Activated T-cell treated with anti-CD3 and anti-CD28 coated beads, Interleukin-2, amount 50 U/mL, for 72 hours (primary cell): ENCODE results near the gene PCDHB13. TPM values are rescaled to one million over a fixed set of nuclear protein-coding genes. Genes with fewer than 3 reads are reported as not detected.
A peak's percentile ranks its signal among the peaks of the same experiment; 100 is the strongest.
"Not testable (repeated sequence)": the region's sequence is repeated elsewhere in the genome, so short reads cannot be mapped to it uniquely, and the experiment has no call there.

Experiments used
- ATAC-seq, 2 donors: fragments of 150-1000 bp; cut with Tn5 transposase; replicated peaks in 1 of 2; 2 replicates each; pipeline ENCODE4 v1.10.0; 2021; ENCODE audit warnings: moderate library complexity in 2 of 2, mild to moderate bottlenecking in 1 of 2
- DNase-seq, 2 donors: peaks; one replicate each; pipeline ENCODE4 v3.0.0; 2021 to 2022; ENCODE audit warnings: mixed read lengths in 1 of 2
- H3K27ac Mint-ChIP-seq: one replicate; pipeline ENCODE4 v1.8.0; 2022; ENCODE audit warnings: mild to moderate bottlenecking, moderate library complexity, mixed read lengths
- H3K27me3 Mint-ChIP-seq: one replicate; pipeline ENCODE4 v1.8.0; 2022; ENCODE audit warnings: low read depth, mixed read lengths
- H3K36me3 Mint-ChIP-seq, 2 donors: one replicate each; pipeline ENCODE4 v1.8.0; 2022; ENCODE audit warnings: mixed read lengths in 2 of 2, mild to moderate bottlenecking in 1 of 2; ENCODE audit not compliant: insufficient read depth in 2 of 2
- H3K4me1 Mint-ChIP-seq: one replicate; pipeline ENCODE4 v1.8.0; 2022; ENCODE audit warnings: low read depth, mixed read lengths
- H3K4me3 Mint-ChIP-seq, 2 donors: one replicate each; pipeline ENCODE4 v1.8.0; 2022; ENCODE audit warnings: mild to moderate bottlenecking in 2 of 2, mixed read lengths in 2 of 2, moderate library complexity in 2 of 2
- H3K9me3 Mint-ChIP-seq, 2 donors: one replicate each; pipeline ENCODE4 v1.8.0; 2022; ENCODE audit warnings: mixed read lengths in 2 of 2
- total RNA-seq, 2 donors: library from RNA; stranded (reverse); gene quantifications; one replicate each; pipeline ENCODE4 v1.2.3, GENCODE V29; 2022

Gene PCDHB13
- total RNA-seq, 2 donors from 2014 or later = not detected

DNA sequence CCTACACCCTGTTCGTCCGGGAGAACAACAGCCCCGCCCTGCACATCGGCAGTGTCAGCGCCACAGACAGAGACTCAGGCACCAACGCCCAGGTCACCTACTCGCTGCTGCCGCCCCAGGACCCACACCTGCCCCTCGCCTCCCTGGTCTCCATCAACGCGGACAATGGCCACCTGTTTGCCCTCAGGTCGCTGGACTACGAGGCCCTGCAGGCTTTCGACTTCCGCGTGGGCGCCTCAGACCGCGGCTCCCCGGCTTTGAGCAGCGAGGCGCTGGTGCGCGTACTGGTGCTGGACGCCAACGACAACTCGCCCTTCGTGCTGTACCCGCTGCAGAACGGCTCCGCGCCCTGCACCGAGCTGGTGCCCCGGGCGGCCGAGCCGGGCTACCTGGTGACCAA is 25.0 kb upstream of the PCDHB13 start:
- not testable (repeated sequence) for H3K4me3 Mint-ChIP-seq, H3K27ac Mint-ChIP-seq, H3K4me1 Mint-ChIP-seq, H3K9me3 Mint-ChIP-seq, ATAC-seq, DNase-seq
- Mint-ChIP-seq H3K36me3 (peaks cover 12 to 25% of the 10 kb centered on the region in 2 donors), H3K27me3 (peaks cover 56% of the 10 kb centered on the region)

DNA sequence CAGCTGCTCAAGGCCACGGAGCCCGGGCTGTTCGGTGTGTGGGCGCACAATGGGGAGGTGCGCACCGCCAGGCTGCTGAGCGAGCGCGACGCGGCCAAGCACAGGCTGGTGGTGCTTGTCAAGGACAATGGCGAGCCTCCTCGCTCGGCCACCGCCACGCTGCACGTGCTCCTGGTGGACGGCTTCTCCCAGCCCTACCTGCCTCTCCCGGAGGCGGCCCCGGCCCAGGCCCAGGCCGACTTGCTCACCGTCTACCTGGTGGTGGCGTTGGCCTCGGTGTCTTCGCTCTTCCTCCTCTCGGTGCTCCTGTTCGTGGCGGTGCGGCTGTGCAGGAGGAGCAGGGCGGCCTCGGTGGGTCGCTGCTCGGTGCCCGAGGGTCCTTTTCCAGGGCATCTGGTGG is 24.6 kb upstream of the PCDHB13 start:
- H3K9me3 Mint-ChIP-seq, H3K4me1 Mint-ChIP-seq, H3K27ac Mint-ChIP-seq, ATAC-seq, H3K4me3 Mint-ChIP-seq, DNase-seq: not testable (repeated sequence)
- Mint-ChIP-seq H3K36me3 (peaks cover 12 to 26% of the 10 kb centered on the region in 2 donors), H3K27me3 (peaks cover 55% of the 10 kb centered on the region)

DNA sequence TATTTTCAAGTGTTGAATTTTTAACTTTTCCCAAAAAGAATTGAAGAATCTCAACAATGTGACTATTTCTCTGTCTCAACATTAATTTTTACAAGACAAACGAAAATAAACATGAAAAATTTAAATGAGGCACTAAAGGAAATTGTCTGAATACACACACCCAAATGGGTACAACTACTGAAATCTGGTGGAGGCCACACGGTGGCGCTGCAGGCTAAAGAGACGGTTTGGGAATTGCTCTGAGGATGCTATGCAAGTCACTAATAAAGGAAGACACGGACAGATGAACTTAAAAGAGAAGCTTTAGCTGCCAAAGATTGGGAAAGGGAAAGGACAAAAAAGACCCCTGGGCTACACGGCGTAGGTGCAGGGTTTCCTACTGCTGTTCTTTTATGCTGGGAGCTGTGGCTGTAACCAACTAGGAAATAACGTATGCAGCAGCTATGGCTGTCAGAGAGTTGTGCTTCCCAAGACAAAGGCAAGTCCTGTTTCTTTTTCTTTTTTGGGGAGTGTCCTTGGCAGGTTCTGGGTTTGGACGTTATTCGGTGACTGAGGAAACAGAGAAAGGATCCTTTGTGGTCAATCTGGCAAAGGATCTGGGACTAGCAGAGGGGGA is 21.5 kb upstream of the PCDHB13 start, which contains the start of gene PCDHB10:
Gene PCDHB10, plus strand, starts transcription at position 244 of the 616 bp plus-strand sequence. Its CDS starts 200 bp downstream, at position 444.
- Mint-ChIP-seq H3K4me3 (no peak within 1 kb of the TSS), H3K36me3 (peaks cover 10 to 21% of the 10 kb centered on the region in 2 donors), H3K27me3 (peaks cover 39% of the 10 kb centered on the region), H3K4me1 (no peaks in the 10 kb centered on the region), H3K27ac (no peak within 1 kb of the TSS), H3K9me3 (peaks cover 4 to 9% of the 10 kb centered on the region in 2 donors)
- DNase-seq (peak; percentile 17 to 50), ATAC-seq (no peak)

DNA sequence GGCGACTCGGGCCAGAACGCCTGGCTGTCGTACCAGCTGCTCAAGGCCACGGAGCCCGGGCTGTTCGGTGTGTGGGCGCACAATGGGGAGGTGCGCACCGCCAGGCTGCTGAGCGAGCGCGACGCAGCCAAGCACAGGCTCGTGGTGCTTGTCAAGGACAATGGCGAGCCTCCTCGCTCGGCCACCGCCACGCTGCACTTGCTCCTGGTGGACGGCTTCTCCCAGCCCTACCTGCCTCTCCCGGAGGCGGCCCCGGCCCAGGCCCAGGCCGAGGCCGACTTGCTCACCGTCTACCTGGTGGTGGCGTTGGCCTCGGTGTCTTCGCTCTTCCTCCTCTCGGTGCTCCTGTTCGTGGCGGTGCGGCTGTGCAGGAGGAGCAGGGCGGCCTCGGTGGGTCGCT is 19.4 kb upstream of the PCDHB13 start:
- not testable (repeated sequence) for ATAC-seq, H3K4me1 Mint-ChIP-seq, DNase-seq, H3K9me3 Mint-ChIP-seq, H3K4me3 Mint-ChIP-seq, H3K27ac Mint-ChIP-seq
- Mint-ChIP-seq H3K36me3 (peaks cover 9 to 22% of the 10 kb centered on the region in 2 donors), H3K27me3 (peaks cover 41% of the 10 kb centered on the region)

DNA sequence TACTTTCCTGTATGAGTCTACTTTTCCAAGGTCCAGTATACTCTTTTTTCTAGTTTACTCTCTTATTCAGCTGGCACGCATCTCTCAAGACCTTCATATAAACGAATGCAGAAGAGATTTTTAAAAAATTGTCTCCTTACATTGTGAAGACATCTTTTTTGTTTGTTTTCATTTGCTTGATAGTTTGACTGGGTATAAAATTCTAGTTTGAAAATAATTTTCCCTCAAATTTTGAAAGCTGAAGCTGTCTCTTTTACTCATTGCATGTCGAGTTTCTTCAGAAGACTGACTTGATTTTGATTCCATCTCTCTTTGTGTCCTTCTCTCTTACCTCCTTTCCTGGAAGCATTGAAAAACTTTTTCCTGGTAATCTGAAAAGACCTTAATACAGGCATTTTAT is 17.4 kb upstream of the PCDHB13 start:
- DNase-seq = no peak
- H3K4me1 Mint-ChIP-seq = no peaks in the 10 kb centered on the region
- H3K9me3 Mint-ChIP-seq = peaks cover 10 to 11% of the 10 kb centered on the region in 2 donors
- H3K27me3 Mint-ChIP-seq = peaks cover 52% of the 10 kb centered on the region
- H3K36me3 Mint-ChIP-seq = peaks cover 11 to 28% of the 10 kb centered on the region in 2 donors
- no peak for ATAC-seq
- H3K4me3 Mint-ChIP-seq = no peak overlapping the region
- H3K27ac Mint-ChIP-seq = no peak overlapping the region

DNA sequence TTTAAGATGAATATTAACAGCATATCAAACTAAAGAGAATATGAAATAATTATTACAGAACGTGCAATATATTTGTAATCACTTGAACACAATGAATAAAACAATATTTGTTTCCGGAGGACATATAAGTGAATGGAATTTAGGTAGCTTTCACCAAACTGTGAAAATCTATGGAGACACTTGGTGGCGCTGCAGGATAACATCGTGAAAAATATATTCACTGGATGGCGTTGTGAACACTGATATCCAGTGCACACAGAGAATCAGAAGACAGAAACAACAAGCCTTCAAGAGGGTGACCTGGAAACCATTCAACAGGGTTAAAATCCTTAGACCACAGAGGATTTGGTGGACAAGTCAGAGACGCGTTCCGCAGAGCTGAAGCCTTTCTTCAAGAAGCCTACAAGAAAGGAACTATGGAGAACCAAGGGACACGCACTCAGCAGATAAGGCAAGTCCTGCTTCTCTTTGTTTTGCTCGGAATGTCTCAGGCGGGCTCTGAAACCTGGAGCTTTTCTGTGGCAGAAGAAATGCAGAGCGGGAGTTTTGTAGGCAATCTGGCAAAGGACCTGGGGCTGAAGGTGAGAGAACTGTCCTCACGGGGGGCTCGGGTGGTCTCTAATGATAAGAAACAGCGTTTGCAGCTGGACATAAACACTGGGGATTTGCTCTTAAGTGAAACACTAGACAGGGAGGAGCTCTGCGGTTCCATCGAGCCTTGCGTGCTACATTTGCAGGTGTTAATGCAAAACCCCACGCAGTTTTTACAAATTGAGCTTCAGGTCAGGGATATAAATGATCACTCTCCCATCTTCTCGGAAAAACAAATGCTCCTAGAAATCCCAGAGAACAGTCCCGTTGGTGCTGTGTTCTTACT is 14.1 kb upstream of the PCDHB13 start, which contains the start of gene PCDHB11:
Gene PCDHB11, plus strand, starts transcription at position 269 of the 877 bp plus-strand sequence. Its CDS starts 148 bp downstream, at position 417.
- H3K36me3 Mint-ChIP-seq = peaks cover 6 to 24% of the 10 kb centered on the region in 2 donors
- H3K4me3 Mint-ChIP-seq = no peak within 1 kb of the TSS
- no peak for ATAC-seq
- peaks cover 11 to 12% of the 10 kb centered on the region in 2 donors for H3K9me3 Mint-ChIP-seq
- no peak for DNase-seq
- H3K27me3 Mint-ChIP-seq = peaks cover 31% of the 10 kb centered on the region
- H3K27ac Mint-ChIP-seq = no peak within 1 kb of the TSS
- no peaks in the 10 kb centered on the region for H3K4me1 Mint-ChIP-seq

DNA sequence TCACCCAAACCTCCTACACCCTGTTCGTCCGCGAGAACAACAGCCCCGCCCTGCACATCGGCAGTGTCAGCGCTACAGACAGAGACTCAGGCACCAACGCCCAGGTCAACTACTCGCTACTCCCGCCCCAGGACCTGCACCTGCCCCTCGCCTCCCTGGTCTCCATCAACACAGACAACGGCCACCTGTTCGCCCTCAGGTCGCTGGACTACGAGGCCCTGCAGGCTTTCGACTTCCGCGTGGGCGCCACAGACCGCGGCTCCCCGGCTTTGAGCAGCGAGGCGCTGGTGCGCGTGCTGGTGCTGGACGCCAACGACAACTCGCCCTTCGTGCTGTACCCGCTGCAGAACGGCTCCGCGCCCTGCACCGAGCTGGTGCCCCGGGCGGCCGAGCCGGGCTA is 12.6 kb upstream of the PCDHB13 start:
- Mint-ChIP-seq H3K36me3 (peaks cover 6 to 22% of the 10 kb centered on the region in 2 donors), H3K9me3 (peaks cover 11% of the 10 kb centered on the region in 2 donors), H3K27me3 (peaks cover 31% of the 10 kb centered on the region)
- not testable (repeated sequence) for H3K4me3 Mint-ChIP-seq, H3K4me1 Mint-ChIP-seq, DNase-seq, ATAC-seq, H3K27ac Mint-ChIP-seq

DNA sequence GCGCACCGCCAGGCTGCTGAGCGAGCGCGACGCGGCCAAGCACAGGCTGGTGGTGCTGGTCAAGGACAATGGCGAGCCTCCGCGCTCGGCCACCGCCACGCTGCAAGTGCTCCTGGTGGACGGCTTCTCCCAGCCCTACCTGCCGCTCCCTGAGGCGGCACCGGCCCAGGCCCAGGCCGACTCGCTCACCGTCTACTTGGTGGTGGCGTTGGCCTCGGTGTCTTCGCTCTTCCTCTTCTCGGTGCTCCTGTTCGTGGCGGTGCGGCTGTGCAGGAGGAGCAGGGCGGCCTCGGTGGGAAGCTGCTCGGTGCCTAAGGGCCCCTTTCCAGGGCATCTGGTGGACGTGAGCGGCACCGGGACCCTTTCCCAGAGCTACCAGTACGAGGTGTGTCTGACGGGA is 12.1 kb upstream of the PCDHB13 start:
- not testable (repeated sequence) for H3K27ac Mint-ChIP-seq, H3K4me3 Mint-ChIP-seq, H3K4me1 Mint-ChIP-seq, DNase-seq, ATAC-seq
- Mint-ChIP-seq H3K36me3 (peaks cover 5 to 20% of the 10 kb centered on the region in 2 donors), H3K9me3 (peaks cover 7 to 11% of the 10 kb centered on the region in 2 donors), H3K27me3 (peaks cover 35% of the 10 kb centered on the region)

DNA sequence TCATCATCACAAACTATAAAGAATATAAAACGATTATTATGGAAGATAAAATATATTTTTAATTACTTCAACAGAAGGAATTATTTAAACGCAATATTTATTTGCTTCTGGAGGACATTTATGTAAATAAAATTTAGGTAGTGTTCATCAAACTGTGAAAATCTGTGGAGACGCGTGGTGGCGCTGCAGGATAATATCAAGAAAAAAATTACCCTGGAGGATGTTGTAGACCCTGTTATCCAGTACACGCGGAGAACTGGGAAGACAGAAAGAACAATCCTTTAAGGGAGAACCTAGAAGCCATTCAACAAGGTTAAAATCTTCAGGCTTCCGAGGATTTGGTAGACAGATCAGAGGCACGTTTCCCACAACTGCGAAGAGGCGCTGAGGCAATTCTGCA is 5.2 kb upstream of the PCDHB13 start, which contains the start of gene PCDHB12:
Gene PCDHB12, plus strand, starts transcription at position 242 of the 400 bp plus-strand sequence. CDS start 189 bp downstream, outside the sequence.
- Mint-ChIP-seq H3K36me3 (peaks cover 2 to 6% of the 10 kb centered on the region in 2 donors), H3K27me3 (peaks cover 47% of the 10 kb centered on the region), H3K27ac (no peak within 1 kb of the TSS), H3K4me3 (no peak within 1 kb of the TSS), H3K9me3 (no peaks in the 10 kb centered on the region), H3K4me1 (no peaks in the 10 kb centered on the region)
- ATAC-seq (no peak), DNase-seq (no peak)

DNA sequence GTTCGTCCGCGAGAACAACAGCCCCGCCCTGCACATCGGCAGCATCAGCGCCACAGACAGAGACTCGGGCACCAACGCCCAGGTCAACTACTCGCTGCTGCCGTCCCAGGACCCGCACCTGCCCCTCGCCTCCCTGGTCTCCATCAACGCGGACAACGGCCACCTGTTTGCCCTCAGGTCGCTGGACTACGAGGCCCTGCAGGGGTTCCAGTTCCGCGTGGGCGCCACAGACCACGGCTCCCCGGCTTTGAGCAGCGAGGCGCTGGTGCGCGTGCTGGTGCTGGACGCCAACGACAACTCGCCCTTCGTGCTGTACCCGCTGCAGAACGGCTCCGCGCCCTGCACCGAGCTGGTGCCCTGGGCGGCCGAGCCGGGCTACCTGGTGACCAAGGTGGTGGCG is 3.4 kb upstream of the PCDHB13 start:
- DNase-seq, H3K27ac Mint-ChIP-seq, H3K4me1 Mint-ChIP-seq, H3K4me3 Mint-ChIP-seq, H3K9me3 Mint-ChIP-seq, ATAC-seq: not testable (repeated sequence)
- peaks cover 51% of the 10 kb centered on the region for H3K27me3 Mint-ChIP-seq
- peaks cover 8 to 12% of the 10 kb centered on the region in 2 donors for H3K36me3 Mint-ChIP-seq

DNA sequence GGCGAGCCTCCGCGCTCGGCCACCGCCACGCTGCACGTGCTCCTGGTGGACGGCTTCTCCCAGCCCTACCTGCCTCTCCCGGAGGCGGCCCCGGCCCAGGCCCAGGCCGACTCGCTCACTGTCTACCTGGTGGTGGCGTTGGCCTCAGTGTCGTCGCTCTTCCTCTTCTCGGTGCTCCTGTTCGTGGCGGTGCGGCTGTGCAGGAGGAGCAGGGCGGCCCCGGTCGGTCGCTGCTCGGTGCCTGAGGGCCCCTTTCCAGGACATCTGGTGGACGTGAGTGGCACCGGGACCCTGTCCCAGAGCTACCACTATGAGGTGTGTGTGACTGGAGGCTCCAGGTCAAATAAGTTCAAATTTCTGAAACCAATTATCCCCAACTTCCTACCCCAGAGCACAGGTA is 2.9 kb upstream of the PCDHB13 start:
- not testable (repeated sequence) for H3K9me3 Mint-ChIP-seq, ATAC-seq, DNase-seq, H3K4me3 Mint-ChIP-seq, H3K4me1 Mint-ChIP-seq, H3K27ac Mint-ChIP-seq
- H3K36me3 Mint-ChIP-seq = peaks cover 8 to 12% of the 10 kb centered on the region in 2 donors
- peaks cover 51% of the 10 kb centered on the region for H3K27me3 Mint-ChIP-seq

DNA sequence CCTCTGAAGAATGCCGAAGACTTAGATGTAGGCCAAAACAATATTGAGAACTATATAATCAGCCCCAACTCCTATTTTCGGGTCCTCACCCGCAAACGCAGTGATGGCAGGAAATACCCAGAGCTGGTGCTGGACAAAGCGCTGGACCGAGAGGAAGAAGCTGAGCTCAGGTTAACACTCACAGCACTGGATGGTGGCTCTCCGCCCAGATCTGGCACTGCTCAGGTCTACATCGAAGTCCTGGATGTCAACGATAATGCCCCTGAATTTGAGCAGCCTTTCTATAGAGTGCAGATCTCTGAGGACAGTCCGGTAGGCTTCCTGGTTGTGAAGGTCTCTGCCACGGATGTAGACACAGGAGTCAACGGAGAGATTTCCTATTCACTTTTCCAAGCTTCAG is 864 bp downstream of the PCDHB13 start:
- H3K4me3 Mint-ChIP-seq, DNase-seq, H3K4me1 Mint-ChIP-seq, H3K27ac Mint-ChIP-seq, ATAC-seq: not testable (repeated sequence)
- peaks cover 7 to 14% of the 10 kb centered on the region in 2 donors for H3K9me3 Mint-ChIP-seq
- peaks cover 34% of the 10 kb centered on the region for H3K27me3 Mint-ChIP-seq
- peaks cover 12 to 15% of the 10 kb centered on the region in 2 donors for H3K36me3 Mint-ChIP-seq

DNA sequence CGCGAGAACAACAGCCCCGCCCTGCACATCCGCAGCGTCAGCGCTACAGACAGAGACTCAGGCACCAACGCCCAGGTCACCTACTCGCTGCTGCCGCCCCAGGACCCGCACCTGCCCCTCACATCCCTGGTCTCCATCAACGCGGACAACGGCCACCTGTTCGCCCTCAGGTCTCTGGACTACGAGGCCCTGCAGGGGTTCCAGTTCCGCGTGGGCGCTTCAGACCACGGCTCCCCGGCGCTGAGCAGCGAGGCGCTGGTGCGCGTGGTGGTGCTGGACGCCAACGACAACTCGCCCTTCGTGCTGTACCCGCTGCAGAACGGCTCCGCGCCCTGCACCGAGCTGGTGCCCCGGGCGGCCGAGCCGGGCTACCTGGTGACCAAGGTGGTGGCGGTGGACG is 1.8 kb downstream of the PCDHB13 start:
- H3K9me3 Mint-ChIP-seq = peaks cover 7 to 16% of the 10 kb centered on the region in 2 donors
- H3K4me1 Mint-ChIP-seq, ATAC-seq, H3K27ac Mint-ChIP-seq, DNase-seq, H3K4me3 Mint-ChIP-seq: not testable (repeated sequence)
- H3K27me3 Mint-ChIP-seq = peaks cover 28% of the 10 kb centered on the region
- peaks cover 13 to 14% of the 10 kb centered on the region in 2 donors for H3K36me3 Mint-ChIP-seq
